Hypothalamus (tissue), 51 donors: ENCODE data around the gene SGCB.

ENCODE experiments used
- DNase-seq, 51 donors: peaks; one replicate each; lab custom pipeline; 2025; lab: John Stamatoyannopoulos, UW

SGCB gene

GRCh38 chr4:52028970-52029369 lies 9.1 kb downstream of the SGCB start:
- no peak for DNase-seq

- no peak for DNase-seq
These were observed 18.0 kb downstream of the SGCB start, which contains the start of gene LRRC66 for GRCh38 chr4:52019936-52020657. LRRC66 (minus strand) TSS chr4:52020363; CDS start chr4:52017613, 2,750 bp downstream.

GRCh38 chr4:52017814-52018213 lies 20.3 kb downstream of the SGCB start:
- no peak for DNase-seq

DNA sequence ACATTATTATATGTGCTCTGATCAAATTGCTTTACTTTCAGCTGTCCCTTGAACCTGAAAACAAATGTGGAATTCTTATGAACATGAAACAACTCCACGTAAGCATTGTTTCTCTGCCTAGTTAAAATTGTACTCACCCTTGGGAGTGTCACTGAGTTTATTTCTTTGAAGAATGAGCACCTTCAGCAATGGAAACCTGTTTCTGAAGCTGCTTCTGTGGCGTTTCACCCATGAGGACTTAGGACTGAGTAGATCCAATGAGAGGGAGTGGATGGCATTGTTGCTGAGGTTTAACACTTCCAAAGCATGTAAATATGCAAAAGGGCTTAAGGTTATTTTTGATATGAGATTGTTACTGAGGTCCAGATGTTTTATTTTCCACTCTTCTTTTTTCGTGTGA lies 21.1 kb downstream of the SGCB start:
- DNase-seq: no peak

DNA sequence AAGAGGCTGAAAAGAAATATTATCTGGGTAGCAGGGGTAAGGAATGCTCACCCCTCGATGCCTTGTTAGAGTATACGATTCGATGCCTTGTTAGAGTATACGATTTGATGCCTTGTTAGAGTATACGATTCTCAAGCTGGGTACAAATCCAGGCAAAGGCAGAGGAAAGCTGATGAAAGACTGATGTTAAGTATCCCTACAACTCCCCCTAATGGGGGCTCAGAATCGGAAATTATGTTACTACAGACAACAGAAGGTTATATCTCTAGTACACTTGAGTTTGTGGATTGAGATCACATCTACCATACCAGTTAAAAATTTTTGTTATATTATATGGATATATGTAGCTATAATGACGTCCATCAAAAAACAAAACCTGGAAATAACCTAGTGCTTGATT lies 22.7 kb downstream of the SGCB start:
- DNase-seq: no peak

- no peak for DNase-seq
These were observed 23.2 kb downstream of the SGCB start for GRCh38 chr4:52014903-52015302.

DNA sequence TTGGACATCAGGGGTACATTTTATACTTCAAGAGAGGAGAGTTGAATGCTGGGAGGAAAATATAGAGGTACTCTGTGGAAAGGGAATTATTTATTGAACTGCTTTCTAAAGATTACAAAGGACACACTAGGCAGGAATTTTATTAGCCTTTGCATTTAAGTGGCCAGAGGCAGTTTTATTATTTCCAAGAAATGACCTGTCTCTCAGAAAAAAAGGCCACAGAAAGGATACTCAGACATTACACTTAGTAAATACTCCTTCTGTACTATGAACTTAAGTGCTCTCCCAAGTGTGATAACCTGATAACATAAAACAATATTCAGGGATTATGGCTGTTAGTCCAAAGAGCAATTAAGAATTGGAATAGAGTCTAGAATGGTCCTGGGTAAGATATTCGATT lies 25.4 kb downstream of the SGCB start:
- no peak for DNase-seq

DNA sequence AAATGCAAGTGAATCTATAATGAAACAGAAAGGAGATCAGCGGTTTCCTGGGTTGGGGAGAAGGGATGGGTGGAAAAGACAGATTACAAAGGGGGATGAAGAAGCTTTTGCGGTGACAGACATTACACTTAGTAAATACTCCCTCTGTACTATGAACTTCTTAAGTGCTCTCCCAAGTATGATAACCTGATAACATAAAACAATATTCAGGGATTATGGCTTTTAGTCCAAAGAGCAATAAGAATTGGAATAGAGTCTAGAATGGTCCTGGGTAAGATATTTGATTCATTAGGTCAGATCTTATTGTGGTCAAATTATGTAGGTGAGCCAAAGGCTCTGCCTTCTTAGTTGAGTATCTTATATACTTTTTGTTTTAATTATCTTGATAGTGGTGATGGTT lies 27.1 kb downstream of the SGCB start:
- no peak for DNase-seq

- no peak for DNase-seq
These were observed 31.2 kb downstream of the SGCB start for GRCh38 chr4:52006887-52007286.

DNA sequence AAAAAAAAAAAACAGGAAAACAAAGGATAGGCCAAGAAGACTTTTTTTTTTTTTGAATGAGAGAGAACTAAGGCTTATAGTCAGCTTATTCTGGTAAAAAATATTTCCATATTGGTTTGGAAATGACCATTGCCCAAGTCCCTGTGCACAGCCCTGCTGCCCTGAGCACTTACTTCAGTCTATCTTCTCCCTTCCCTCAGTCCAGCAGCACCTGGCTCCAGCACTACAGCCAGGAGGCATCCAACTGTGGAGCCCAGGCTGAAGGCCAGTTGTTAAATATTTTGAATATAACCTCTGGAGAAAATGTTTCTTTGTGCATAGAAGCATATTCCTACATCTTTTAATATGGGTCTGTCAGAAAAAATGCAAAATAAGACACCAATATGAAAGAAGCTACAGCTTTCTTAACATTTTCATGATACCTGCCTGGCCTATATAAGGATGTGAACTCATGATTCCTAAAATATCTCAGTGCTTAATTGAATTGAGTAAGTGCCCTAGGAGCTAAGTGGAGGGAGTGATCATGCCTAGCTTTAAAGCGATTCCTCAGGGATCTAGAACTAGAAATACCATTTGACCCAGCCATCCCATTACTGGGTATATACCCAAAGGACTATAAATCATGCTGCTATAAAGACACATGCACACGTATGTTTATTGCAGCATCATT lies 32.4 kb downstream of the SGCB start:
- no peak for DNase-seq

DNA sequence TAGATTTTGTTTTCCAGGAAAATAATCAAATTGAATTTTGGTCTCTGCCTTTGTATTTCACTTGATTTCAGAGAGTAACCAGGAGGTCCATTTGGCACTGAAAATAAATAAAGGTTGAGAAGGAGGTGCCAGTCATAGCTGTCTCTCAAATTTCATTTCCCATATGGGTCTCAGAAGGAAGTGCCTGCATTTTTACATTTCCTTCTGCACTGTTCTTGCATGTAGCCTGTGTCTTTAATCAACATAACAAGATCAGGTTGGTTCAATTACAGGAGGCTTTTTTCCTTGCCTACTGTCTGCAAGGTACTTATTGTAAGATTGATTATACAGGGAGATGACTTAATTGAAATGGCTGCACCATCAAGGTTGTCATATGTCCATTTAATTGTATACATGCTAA lies 33.7 kb downstream of the SGCB start:
- DNase-seq: no peak

DNA sequence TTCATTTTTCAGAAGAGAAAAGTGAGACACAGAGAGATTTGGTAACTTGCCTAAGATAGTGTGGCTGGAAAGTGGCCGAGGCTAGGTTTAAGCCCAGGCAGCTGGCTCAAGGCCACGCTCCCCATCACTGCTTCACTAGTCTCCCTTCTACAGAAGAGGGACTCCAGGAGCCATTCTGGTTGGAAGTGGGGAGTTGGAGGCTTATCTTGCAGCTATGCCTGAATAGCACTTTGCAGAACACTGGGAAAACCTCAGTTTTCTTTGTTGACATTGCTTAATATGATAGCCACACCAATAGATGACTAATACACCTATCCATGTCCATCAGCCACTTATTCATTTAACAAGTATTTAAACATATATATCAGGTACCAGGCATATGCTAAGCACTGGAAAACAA lies 36.5 kb downstream of the SGCB start:
- DNase-seq: no peak

DNA sequence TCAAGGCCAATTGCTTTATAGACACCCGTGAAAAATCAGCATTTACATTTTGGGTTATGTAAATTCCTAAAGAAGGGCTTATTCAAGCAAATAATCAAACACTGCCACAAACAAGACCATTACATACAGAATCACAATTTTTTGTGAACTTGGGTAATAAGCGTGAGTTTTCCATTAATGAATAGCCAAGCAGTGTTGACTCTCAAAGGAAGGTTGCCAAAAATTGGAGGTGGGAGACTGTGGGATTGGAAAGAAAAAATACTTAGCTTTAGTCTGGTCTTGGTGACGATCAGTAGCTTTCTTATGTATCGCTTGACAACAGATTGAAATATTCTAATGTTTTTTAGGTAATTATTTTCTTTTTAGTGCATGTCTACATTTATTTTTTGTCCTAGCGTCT lies 38.8 kb downstream of the SGCB start:
- no peak for DNase-seq

DNA sequence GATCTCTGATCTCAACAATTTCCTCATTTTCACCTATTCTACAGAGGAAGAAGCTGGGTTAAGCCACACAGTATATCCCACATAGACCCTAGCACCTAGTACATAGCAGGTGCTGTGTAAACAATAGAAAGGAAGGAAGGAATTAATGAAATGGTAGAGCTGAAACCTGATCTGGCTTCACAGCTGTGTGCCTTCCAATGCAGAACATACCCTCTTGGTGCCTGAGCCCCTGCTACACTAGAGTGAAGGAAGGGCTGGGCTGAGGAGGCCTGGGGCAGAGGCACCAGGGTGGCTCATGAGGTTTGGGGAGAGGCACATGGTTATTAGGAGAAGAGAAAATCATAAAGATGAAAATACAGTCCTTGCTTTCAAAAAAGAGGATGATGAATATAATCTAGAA lies 39.3 kb downstream of the SGCB start:
- no peak for DNase-seq

DNA sequence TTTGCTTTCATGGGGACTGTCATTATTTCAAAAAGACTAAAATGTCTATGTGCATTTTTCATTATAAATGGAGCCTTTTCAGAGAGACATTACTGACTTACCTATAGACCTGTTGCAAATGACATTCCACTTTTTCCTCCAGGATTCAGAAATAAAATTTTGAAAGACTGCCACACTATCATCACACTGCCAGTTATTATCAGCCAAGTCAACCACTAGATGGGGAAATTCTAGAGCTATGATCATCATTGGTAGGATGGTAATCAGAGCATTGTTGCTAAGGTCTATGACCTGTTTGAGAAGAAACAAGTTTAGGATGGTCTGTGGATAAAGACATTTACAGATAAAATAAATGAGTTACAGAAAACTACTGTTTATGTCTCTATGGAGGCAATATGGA lies 40.5 kb downstream of the SGCB start:
- no peak for DNase-seq

GRCh38 chr4:51995647-51996220 lies 42.4 kb downstream of the SGCB start:
- no peak for DNase-seq
